ELF-1 (cell line): ENCODE measurements around the gene NDOR1.

ENCODE experiments used
- DNase-seq: peaks from one replicate; pipeline ENCODE4 v3.0.0-alpha.2; 2016; ENCODE audit warnings: low read depth, low spot score

Gene NDOR1

DNA sequence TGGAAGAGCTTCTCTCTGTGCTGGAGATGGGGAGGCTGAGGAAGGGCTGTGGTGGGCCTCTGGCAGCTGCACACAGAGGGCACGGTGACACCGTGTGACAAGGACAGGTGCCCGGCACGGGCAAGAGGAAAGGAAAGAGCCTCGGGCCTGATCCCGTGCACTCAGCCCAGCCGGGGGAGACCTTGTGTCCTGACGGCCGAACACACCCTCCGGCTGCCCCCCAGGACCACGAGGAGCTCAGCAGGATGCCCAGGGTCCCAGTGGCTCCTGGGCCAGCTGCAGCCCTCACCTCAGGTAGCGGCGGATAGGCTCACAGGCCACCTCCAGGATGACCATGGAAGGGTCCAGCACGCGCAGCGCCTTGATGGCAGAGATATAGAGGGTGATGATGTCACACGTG is 22.7 kb upstream of the NDOR1 start:
- no peak for DNase-seq

DNA sequence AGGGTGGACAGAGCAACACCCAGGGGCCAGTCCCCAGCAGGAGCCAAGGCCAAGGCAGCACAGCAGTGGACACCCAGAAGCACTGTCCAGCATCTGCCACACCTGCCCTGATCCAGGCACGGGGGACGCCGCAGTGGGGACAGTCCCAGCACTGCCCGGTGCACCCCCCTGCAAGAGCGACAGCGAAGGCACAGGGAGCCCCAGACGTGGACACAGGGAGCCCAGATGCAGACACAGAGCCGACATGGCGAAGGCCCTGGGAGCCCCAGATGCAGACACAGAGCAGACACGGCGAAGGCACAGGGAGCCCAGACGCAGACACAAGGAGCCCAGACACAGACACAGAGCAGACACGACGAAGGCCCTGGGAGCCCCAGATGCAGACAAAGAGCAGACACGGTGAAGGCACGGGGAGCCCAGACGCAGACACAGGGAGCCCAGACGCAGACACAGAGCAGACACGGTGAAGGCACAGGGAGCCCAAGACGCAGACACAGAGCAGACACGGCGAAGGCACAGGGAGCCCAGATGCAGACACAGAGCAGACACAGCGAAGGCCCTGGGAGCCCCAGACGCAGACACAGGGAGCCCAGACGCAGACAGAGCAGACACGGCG is 21.4 kb upstream of the NDOR1 start:
- DNase-seq: no peak

DNA sequence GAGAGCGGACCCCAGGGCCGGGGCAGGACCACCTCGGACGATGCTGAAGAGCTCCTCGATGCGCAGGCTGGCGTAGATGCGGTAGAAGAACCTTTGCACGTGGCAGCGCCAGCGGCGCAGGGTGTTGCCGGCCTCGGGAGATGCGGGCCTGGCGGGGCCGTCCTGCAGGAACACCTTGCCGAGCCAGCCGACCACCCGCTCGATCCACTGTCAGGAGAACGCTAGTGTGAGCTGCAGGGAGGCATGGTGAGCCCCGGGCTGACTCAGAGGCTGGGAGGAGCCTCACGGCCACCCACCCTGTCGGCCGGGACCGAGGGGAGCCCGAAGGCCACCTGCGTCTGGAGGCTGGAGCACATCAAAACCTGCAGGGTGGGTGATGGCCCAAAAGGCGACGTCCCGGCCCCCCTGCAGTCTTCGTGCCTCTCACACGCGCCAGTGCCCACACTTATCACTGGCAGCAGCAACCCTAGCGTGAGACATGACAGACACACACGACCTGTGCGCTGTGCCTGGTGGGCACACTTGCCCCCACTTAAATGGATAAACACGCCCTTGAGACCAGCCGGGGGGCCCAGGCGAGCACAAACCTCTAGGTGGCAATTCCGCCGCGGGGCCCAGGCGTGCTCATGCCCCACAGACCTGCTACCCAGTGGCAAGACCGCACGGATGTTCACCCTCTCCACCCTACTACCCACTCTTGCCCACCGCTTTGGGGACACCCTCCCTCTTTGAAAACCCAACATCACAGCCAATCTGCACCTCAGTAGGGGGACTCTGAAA is 20.4 kb upstream of the NDOR1 start:
- DNase-seq: no peak

DNA sequence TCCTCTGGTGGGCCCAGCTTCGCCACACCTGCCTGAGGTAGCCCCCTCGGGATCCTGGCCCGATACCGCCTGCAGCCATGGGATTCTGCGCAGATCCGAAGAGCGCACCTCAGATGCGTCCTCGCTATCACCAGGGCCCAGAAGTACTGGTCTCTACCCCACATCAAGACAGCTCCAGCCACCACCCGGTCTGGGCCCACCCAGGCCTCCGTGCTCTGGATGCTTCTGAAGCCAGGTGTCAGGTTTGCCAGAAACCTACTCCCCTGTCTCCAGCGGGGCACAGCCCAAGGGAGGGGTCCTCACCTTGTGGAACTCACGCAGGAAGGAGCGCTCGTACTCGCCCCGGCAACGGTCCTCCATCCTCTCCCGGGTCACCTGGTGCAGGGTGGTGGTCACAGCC is 19.6 kb upstream of the NDOR1 start:
- DNase-seq: no peak

- DNase-seq: no peak
Measured at GRCh38 chr9:137186385-137186784, 19.1 kb upstream of the NDOR1 start.

DNA sequence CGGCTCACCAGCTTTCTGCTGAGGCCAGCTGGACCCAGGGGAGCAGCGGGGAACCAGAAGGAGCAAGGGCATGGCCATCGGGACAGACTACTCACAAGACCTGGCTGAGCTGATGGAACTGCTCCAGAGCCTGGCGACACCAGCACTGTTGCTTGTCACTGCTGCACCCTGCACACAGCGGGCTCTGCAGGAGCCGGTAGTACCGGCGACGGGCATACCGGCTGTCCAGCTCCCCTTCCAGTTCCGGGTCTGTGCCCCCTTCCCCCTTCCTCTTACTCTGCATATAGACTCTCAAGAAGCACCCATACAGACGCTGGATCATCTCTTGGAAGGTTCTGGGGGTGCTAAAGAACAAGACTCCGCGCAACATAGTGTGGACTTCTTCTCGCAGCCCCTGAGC is 18.1 kb upstream of the NDOR1 start:
- DNase-seq: no peak

DNA sequence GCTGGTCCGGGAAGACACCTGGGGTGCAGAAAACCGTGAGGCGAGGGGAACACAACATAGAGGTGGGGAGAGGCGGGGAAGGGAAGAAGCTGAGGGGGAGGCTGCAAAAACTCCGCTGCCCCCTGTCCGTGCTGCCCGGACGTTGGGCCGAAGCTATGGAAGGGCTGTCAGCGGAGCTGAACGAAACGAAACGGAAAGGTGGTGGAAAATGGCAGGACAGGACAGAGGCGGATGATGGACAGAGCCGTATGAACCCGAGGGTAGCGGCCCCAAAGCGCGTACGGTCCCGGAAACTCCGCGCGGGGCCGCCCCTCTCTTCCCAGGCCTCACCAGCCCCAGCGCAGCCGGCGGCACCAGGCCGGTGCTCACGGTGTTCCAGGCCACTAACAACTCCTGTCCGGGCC is 17.4 kb upstream of the NDOR1 start:
- DNase-seq: no peak

DNA sequence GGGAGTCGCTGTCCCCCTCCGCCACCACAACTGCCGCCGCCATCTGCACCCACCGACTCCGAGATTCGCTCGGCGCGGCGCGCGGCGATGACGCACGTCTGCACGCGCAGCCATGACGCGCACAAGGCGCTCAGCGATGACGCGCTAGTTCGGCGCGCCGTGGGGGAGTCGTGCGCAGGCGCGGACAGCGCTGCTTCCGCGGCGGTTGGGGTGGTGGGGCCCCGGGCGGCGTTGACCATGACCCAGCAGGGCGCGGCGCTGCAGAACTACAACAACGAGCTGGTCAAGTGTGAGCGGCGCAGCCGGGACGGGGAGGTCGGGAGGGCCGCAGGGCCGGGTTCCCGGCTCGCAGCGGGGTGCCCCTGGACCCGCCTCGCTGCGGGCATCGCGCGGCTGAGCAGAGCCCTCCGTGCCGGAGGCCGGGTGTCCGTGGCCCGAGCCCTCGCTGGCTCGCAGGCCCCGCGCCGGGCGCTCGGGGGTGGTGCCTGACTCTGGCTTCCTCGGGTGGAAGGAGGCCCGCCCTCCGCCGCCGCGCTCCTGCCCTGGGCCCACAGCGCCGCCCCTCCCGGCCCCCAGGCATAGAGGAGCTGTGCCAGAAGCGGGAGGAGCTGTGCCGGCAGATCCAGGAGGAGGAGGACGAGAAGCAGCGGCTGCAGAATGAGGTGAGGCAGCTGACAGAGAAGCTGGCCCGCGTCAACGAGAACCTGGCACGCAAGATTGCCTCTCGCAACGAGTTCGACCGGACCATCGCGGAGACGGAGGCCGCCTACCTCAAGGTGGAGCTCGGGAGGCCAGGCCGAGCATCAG is 16.8 kb upstream of the NDOR1 start, which contains the start of the genes ANAPC2 and SSNA1:
Gene ANAPC2 (minus strand): TSS at position 71 of the 807 bp plus-strand sequence. CDS start 28 bp downstream, at position 43.
Gene SSNA1 (plus strand): TSS at position 187 of the 807 bp plus-strand sequence. CDS start 51 bp downstream, at position 238.
- DNase-seq: peak; percentile 93

- DNase-seq: no peak
Measured at GRCh38 chr9:137189297-137190295, 15.9 kb upstream of the NDOR1 start.

GRCh38 chr9:137190315-137190856 is 15.1 kb upstream of the NDOR1 start:
- DNase-seq: no peak

DNA sequence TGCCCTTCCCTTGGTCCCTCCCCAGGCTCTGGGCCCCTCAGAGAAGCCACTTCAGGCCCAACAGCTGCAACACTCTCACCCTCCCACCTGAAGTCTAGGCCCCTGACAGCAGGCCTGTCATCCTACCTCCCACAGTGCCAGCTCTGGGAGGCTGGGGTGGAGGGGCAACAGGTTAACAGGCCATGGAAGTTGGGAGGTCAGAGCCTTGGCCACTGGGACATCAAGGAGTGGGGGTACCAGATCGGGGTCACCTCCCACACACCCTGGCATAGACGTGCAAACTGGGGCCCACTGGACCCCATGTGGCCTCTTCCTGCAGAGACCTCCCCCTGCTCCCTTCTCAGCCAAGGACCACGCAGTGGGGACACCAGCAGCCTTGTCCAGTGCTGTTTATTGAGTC is 14.3 kb upstream of the NDOR1 start:
- DNase-seq: no peak

DNA sequence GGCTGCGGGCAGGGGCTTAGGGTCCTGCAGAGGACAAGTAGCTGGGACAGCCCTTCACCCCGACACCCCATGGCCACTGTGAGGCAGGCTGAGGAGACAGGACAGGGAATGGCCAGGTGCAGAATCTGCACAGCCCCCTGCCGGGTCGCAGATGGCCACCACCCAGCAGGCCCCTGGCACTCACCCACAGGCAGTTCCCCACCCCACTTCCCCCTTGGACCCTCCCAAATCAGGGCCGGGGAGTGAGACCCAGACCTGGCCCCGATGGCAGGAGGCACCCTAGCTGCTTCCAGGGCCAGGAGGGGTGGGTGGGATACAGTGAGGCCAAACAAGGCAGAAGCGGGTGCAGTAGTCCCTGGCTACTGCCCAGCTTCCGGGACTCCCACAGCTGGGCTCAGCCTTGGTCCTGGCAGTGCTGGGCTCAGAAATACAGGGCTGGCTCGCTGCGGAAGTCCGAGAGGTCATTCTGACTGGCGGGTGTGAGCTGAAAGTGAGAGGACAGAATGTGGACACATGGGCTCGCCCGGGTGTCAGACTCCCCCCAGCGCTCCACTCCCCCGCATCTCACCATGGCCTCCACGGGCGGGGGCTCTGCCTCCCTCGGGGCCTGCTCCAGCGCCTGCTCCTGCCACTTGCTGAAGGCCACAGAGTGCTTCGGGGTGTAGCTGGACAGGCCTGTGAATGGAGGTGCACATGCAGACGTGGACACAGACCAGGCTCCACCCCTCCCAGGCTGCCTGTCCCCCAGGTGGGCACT is 13.6 kb upstream of the NDOR1 start:
- DNase-seq: no peak

GRCh38 chr9:137192448-137192780 is 13.1 kb upstream of the NDOR1 start:
- no peak for DNase-seq

DNA sequence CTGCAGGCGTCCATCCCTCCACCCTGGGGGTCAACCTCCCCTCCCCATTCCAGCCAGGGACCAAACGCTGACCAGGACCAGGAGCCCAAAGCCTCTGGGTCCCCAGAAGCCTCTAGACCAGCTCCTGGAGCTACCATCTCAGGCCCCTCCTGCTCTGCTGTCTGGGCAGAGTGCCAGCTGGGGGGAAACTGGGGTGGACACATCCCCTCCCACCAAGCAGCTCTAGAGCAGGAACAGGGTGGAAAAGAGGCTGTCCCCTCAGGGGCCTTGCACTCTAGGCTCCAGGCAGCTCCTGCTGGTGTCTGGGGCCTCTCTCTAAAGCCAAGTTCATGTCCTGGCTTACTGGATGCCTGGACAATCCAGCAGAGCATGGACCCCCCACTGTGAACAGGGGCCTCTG is 12.6 kb upstream of the NDOR1 start:
- no peak for DNase-seq

GRCh38 chr9:137193771-137194170 is 11.7 kb upstream of the NDOR1 start:
- DNase-seq: no peak

- DNase-seq: no peak
Measured at GRCh38 chr9:137194388-137194787, 11.1 kb upstream of the NDOR1 start.

- DNase-seq: no peak
Measured at GRCh38 chr9:137194909-137195308, 10.6 kb upstream of the NDOR1 start.

GRCh38 chr9:137195525-137196220 is 9.8 kb upstream of the NDOR1 start:
- DNase-seq: no peak

DNA sequence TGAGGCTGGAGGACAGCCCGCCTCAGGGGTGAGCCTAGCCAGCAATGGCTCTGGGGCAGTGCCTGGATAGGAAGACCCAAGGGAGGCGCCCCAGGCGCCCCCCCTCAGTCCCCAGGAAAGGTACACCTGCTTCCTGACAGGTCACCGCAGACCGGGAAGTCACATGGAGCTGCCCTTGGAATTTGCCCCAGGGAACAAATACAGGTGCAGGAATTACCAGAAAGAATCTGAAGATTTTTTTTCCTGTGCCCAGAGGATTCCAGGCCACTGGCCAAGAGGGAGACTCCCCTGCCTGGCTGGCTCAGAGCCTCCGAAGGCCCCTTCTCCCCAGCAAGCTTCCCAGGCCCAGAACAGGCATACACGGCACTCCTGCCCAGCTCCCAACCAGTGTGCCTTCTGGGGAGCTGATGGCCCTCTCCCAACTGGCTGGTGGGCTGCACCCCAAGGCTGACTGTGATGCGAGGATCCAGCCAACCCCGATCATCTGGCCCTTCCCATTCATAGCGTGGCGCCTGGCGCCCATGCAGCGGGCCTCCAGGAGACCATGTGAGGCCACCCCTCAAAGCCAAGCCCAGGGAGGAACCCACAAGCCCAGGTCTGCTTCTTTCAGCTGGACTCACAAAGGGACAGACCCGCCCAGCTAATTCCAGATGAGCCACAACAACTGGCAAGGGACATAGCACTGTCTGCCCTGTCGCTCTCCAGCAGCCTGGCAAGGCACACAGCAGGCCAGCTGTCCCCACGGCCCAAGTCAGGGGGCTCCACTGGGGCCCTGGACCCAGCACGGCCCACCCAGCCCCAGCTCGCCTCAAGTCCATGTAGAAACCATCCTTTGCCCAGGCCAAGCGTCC is 7.2 kb upstream of the NDOR1 start:
- peak; percentile 52 for DNase-seq
